ENCODE results near the gene RBM24.
"Not testable (repeated sequence)": the region's sequence is repeated elsewhere in the genome, so short reads cannot be mapped to it uniquely, and the experiment has no call there.

Gene RBM24

GRCh38 chr6:17313971-17314370 is 32.8 kb downstream of the RBM24 start:
- no peaks in the 10 kb centered on the region for H4K20me1 ChIP-seq (ENCODE audit: insufficient read depth, low read length, poor library complexity, severe bottlenecking)
- no peak overlapping the region for H2AFZ ChIP-seq (ENCODE audit: low read length)
- H3K9ac ChIP-seq (ENCODE audit: low read depth, low read length, poor library complexity, severe bottlenecking): no peak overlapping the region
- H3K9me2 ChIP-seq (replicated peaks; ENCODE audit: low read depth, low read length): no peaks in the 10 kb centered on the region
- H3K4me3 ChIP-seq (ENCODE audit: low read length, poor library complexity, severe bottlenecking): no peak overlapping the region
- no peaks in the 10 kb centered on the region for H3K36me3 ChIP-seq (ENCODE audit: insufficient read depth, low read length)
- no peak for TF ChIP-seq EZH2phosphoT487 (IDR thresholded peaks at IDR 0.05; ENCODE audit: borderline replicate concordance)
- TF ChIP-seq CTCF (conservative IDR thresholded peaks at IDR 0.05; ENCODE audit: low read length): no peak
- no peaks in the 10 kb centered on the region for H3K9me3 ChIP-seq (ENCODE audit: insufficient read depth, low read depth, low read length)
- H3K4me2 ChIP-seq (ENCODE audit: low read depth, low read length, poor library complexity, severe bottlenecking): no peak overlapping the region
- H3F3A ChIP-seq (ENCODE audit: low read depth): no peaks in the 10 kb centered on the region
- no peaks in the 10 kb centered on the region for H3K27me3 ChIP-seq (ENCODE audit: insufficient read depth, low read length, poor library complexity, severe bottlenecking)
- H3K4me1 ChIP-seq (ENCODE audit: insufficient read depth, low read length, poor library complexity, severe bottlenecking): no peaks in the 10 kb centered on the region
- H3K79me2 ChIP-seq (ENCODE audit: insufficient read depth, low read length): no peaks in the 10 kb centered on the region

GRCh38 chr6:17315262-17315661 is 34.1 kb downstream of the RBM24 start:
- H4K20me1 ChIP-seq (ENCODE audit: insufficient read depth, low read length, poor library complexity, severe bottlenecking): no peaks in the 10 kb centered on the region
- H3F3A ChIP-seq (ENCODE audit: low read depth): no peaks in the 10 kb centered on the region
- no peak overlapping the region for H3K4me2 ChIP-seq (ENCODE audit: low read depth, low read length, poor library complexity, severe bottlenecking)
- H3K36me3 ChIP-seq (ENCODE audit: insufficient read depth, low read length): no peaks in the 10 kb centered on the region
- H3K9me3 ChIP-seq (ENCODE audit: insufficient read depth, low read depth, low read length): no peaks in the 10 kb centered on the region
- H3K4me3 ChIP-seq (ENCODE audit: low read length, poor library complexity, severe bottlenecking): no peak overlapping the region
- H2AFZ ChIP-seq (ENCODE audit: low read length): no peak overlapping the region
- no peak for TF ChIP-seq CTCF (conservative IDR thresholded peaks at IDR 0.05; ENCODE audit: low read length)
- no peak for TF ChIP-seq EZH2phosphoT487 (IDR thresholded peaks at IDR 0.05; ENCODE audit: borderline replicate concordance)
- no peak overlapping the region for H3K9ac ChIP-seq (ENCODE audit: low read depth, low read length, poor library complexity, severe bottlenecking)
- H3K9me2 ChIP-seq (replicated peaks; ENCODE audit: low read depth, low read length): no peaks in the 10 kb centered on the region
- H3K4me1 ChIP-seq (ENCODE audit: insufficient read depth, low read length, poor library complexity, severe bottlenecking): no peaks in the 10 kb centered on the region
- H3K79me2 ChIP-seq (ENCODE audit: insufficient read depth, low read length): no peaks in the 10 kb centered on the region
- no peaks in the 10 kb centered on the region for H3K27me3 ChIP-seq (ENCODE audit: insufficient read depth, low read length, poor library complexity, severe bottlenecking)

- H3K4me3 ChIP-seq (ENCODE audit: low read length, poor library complexity, severe bottlenecking): no peak overlapping the region
- no peaks in the 10 kb centered on the region for H3K36me3 ChIP-seq (ENCODE audit: insufficient read depth, low read length)
- no peak overlapping the region for H3K4me2 ChIP-seq (ENCODE audit: low read depth, low read length, poor library complexity, severe bottlenecking)
- H3K9ac ChIP-seq (ENCODE audit: low read depth, low read length, poor library complexity, severe bottlenecking): no peak overlapping the region
- H3K27me3 ChIP-seq (ENCODE audit: insufficient read depth, low read length, poor library complexity, severe bottlenecking): no peaks in the 10 kb centered on the region
- H2AFZ ChIP-seq (ENCODE audit: low read length): no peak overlapping the region
- no peaks in the 10 kb centered on the region for H3K79me2 ChIP-seq (ENCODE audit: insufficient read depth, low read length)
- H4K20me1 ChIP-seq (ENCODE audit: insufficient read depth, low read length, poor library complexity, severe bottlenecking): no peaks in the 10 kb centered on the region
- H3F3A ChIP-seq (ENCODE audit: low read depth): no peaks in the 10 kb centered on the region
- no peak for TF ChIP-seq CTCF (conservative IDR thresholded peaks at IDR 0.05; ENCODE audit: low read length)
- TF ChIP-seq EZH2phosphoT487 (IDR thresholded peaks at IDR 0.05; ENCODE audit: borderline replicate concordance): no peak
- no peaks in the 10 kb centered on the region for H3K9me2 ChIP-seq (replicated peaks; ENCODE audit: low read depth, low read length)
- H3K4me1 ChIP-seq (ENCODE audit: insufficient read depth, low read length, poor library complexity, severe bottlenecking): no peaks in the 10 kb centered on the region
- H3K9me3 ChIP-seq (ENCODE audit: insufficient read depth, low read depth, low read length): peaks cover 3% of the 10 kb centered on the region; the same call in 1 of the 2 replicates
Observed at GRCh38 chr6:17318435-17319165, 37.4 kb downstream of the RBM24 start.

- not testable (repeated sequence) for H3K36me3 ChIP-seq (ENCODE audit: insufficient read depth, low read length); H2AFZ ChIP-seq (ENCODE audit: low read length); H3K9ac ChIP-seq (ENCODE audit: low read depth, low read length, poor library complexity, severe bottlenecking); H3K9me3 ChIP-seq (ENCODE audit: insufficient read depth, low read depth, low read length); H3K79me2 ChIP-seq (ENCODE audit: insufficient read depth, low read length); H3K9me2 ChIP-seq (replicated peaks; ENCODE audit: low read depth, low read length); H3K27me3 ChIP-seq (ENCODE audit: insufficient read depth, low read length, poor library complexity, severe bottlenecking); H3K4me3 ChIP-seq (ENCODE audit: low read length, poor library complexity, severe bottlenecking); H4K20me1 ChIP-seq (ENCODE audit: insufficient read depth, low read length, poor library complexity, severe bottlenecking); H3F3A ChIP-seq (ENCODE audit: low read depth); H3K4me2 ChIP-seq (ENCODE audit: low read depth, low read length, poor library complexity, severe bottlenecking); H3K4me1 ChIP-seq (ENCODE audit: insufficient read depth, low read length, poor library complexity, severe bottlenecking)
Observed at GRCh38 chr6:17320266-17320665, 39.1 kb downstream of the RBM24 start.

Measured in Loucy (cell line).